ENCODE data around the gene JTB.

JTB gene

GRCh38 chr1:153944827-153945117 is 32.7 kb downstream of the JTB start:
- no peak for DNase-seq (ENCODE audit: insufficient read length, low spot score)
- TF ChIP-seq CTCF (IDR thresholded peaks at IDR 0.05; ENCODE audit: insufficient read depth, missing control alignments): no peak
- FAIRE-seq: no peak

DNA sequence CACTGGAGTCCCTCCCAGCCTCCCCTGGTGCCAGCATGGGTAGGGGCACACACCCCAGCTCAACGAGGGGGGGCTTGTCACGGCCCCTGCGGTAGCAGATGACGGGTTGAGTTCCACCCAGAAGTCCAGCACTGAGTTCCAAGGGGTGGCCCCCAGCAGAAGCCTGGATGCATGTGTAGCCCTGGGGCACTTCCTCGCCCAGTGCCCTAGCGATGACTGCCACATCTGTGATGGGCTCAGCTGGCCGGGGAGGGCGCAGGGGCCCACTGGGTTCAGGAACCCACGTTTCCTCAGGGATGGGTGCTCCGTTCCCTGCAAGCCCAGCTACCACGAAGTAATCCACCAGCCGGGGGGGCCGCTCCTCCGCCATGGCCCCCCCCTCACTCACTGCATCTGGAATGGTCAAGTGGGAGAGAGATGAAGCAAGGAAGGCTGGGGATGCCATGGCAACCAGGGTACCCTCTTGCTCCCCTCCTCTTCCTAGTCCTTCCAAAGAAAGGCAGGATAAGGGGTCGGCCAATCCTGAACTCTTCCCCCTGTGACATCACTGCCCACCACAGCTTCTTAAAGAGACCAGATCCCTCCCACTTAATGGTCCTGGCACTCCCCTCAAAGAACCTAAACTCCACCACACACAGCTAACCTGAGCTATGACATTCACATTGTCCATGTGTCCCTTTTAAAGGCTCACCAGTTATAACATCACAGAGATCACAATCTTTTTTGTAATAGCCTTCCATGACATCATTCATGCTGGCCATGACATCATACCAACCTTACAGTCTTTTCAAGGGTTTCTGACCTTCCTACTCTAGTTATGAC is 33.3 kb downstream of the JTB start:
- no peak for DNase-seq (ENCODE audit: insufficient read length, low spot score)
- FAIRE-seq: peak; percentile 58
- TF ChIP-seq CTCF (IDR thresholded peaks at IDR 0.05; ENCODE audit: insufficient read depth, missing control alignments): no peak

GRCh38 chr1:153942766-153943549 is 34.5 kb downstream of the JTB start:
- no peak for TF ChIP-seq CTCF (IDR thresholded peaks at IDR 0.05; ENCODE audit: insufficient read depth, missing control alignments)
- DNase-seq (ENCODE audit: insufficient read length, low spot score): no peak
- no peak for FAIRE-seq

GRCh38 chr1:153941826-153942725 is 35.4 kb downstream of the JTB start:
- FAIRE-seq (no peak), DNase-seq (ENCODE audit: insufficient read length, low spot score) (no peak)
- no peak for TF ChIP-seq CTCF (IDR thresholded peaks at IDR 0.05; ENCODE audit: insufficient read depth, missing control alignments)

GRCh38 chr1:153940756-153941155 is 36.7 kb downstream of the JTB start:
- DNase-seq (ENCODE audit: insufficient read length, low spot score) (no peak), FAIRE-seq (no peak)
- no peak for TF ChIP-seq CTCF (IDR thresholded peaks at IDR 0.05; ENCODE audit: insufficient read depth, missing control alignments)

DNA sequence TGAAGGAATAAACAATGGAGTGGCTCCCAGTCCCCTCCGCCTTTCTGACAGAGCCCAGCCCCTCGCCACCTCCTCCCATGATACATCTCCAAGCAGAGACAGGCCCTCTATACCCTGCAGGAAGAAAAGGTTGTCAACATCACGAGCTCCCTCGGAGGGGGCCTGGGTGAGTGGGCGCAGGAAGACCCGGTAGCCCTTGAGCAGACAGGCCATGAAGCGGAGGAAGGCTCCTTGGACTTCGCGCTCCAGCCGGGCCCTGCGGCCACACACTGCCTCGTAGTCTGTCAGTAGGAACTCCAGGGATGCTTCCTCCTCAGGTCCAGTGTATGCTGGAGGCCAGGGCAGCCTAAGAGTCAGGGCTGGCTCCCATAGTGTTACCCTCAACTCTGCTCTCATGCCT is 38.0 kb downstream of the JTB start:
- TF ChIP-seq CTCF (IDR thresholded peaks at IDR 0.05; ENCODE audit: insufficient read depth, missing control alignments): no peak
- DNase-seq (ENCODE audit: insufficient read length, low spot score) (no peak), FAIRE-seq (no peak)

Measured in D721Med (cell line).